ENCODE data around the gene ZNF648. TPM values are rescaled to one million over a fixed set of nuclear protein-coding genes. Genes with fewer than 3 reads are reported as not detected.

The ZNF648 gene
- total RNA-seq, 6 experiments from 2014 or later = not detected

GRCh38 chr1:182064611-182065010 lies 3.1 kb upstream of the ZNF648 start:
- no peaks in the 10 kb centered on the region for H3K36me3 Mint-ChIP-seq (ENCODE audit: low read depth)
- no peak for DNase-seq
- H3K4me1 Mint-ChIP-seq (ENCODE audit: low read depth) = no peaks in the 10 kb centered on the region
- no peak overlapping the region for H3K4me3 Mint-ChIP-seq
- no peak overlapping the region for H3K27ac Mint-ChIP-seq
- no peaks in the 10 kb centered on the region; the same call in none of the 2 replicates for H3K9me3 Mint-ChIP-seq
- TF ChIP-seq, protein P1, sequence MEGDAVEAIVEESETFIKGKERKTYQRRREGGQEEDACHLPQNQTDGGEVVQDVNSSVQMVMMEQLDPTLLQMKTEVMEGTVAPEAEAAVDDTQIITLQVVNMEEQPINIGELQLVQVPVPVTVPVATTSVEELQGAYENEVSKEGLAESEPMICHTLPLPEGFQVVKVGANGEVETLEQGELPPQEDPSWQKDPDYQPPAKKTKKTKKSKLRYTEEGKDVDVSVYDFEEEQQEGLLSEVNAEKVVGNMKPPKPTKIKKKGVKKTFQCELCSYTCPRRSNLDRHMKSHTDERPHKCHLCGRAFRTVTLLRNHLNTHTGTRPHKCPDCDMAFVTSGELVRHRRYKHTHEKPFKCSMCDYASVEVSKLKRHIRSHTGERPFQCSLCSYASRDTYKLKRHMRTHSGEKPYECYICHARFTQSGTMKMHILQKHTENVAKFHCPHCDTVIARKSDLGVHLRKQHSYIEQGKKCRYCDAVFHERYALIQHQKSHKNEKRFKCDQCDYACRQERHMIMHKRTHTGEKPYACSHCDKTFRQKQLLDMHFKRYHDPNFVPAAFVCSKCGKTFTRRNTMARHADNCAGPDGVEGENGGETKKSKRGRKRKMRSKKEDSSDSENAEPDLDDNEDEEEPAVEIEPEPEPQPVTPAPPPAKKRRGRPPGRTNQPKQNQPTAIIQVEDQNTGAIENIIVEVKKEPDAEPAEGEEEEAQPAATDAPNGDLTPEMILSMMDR (IDR thresholded peaks at IDR 0.05) = no peak
- H3K27me3 Mint-ChIP-seq (ENCODE audit: insufficient read depth) = peaks cover 2% of the 10 kb centered on the region; the same call in 1 of the 2 replicates

GRCh38 chr1:182062223-182062622 lies 711 bp upstream of the ZNF648 start:
- no peak overlapping the region for H3K4me3 Mint-ChIP-seq
- H3K9me3 Mint-ChIP-seq = peaks cover 12% of the 10 kb centered on the region
- no peaks in the 10 kb centered on the region for H3K4me1 Mint-ChIP-seq (ENCODE audit: low read depth)
- H3K27ac Mint-ChIP-seq = no peak overlapping the region
- H3K27me3 Mint-ChIP-seq (ENCODE audit: insufficient read depth) = no peaks in the 10 kb centered on the region; the same call in 1 of the 2 replicates
- no peak for DNase-seq
- TF ChIP-seq, protein P1 (IDR thresholded peaks at IDR 0.05) = no peak
- H3K36me3 Mint-ChIP-seq (ENCODE audit: low read depth) = peaks cover 5% of the 10 kb centered on the region; the same call in 1 of the 2 replicates

DNA sequence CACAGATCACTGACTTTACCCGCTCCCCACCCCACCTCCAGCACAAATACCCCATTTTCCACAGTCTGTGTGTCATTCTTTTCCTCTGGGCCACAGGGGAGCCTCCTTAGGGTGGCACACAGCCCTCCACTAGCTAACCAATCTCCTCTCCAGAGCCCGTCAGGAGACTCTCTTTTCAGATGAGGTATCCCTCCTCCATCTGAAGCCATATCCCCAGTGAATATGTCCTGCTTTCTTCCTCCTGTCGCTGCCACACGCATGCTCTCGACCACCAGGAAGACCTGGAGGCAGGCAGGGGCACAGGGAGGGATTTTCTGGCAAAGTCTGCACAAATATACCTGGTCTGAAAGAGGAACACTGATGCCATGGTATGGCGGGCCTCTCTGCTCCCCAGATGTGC lies 635 bp downstream of the ZNF648 start:
- TF ChIP-seq, protein P1 (IDR thresholded peaks at IDR 0.05) = no peak
- DNase-seq = no peak
- H3K36me3 Mint-ChIP-seq (ENCODE audit: low read depth) = peaks cover 5% of the 10 kb centered on the region
- H3K4me3 Mint-ChIP-seq = no peak overlapping the region
- H3K27ac Mint-ChIP-seq = no peak overlapping the region
- H3K27me3 Mint-ChIP-seq (ENCODE audit: insufficient read depth) = no peaks in the 10 kb centered on the region; the same call in 1 of the 2 replicates
- peaks cover 15% of the 10 kb centered on the region for H3K9me3 Mint-ChIP-seq
- H3K4me1 Mint-ChIP-seq (ENCODE audit: low read depth) = no peaks in the 10 kb centered on the region

DNA sequence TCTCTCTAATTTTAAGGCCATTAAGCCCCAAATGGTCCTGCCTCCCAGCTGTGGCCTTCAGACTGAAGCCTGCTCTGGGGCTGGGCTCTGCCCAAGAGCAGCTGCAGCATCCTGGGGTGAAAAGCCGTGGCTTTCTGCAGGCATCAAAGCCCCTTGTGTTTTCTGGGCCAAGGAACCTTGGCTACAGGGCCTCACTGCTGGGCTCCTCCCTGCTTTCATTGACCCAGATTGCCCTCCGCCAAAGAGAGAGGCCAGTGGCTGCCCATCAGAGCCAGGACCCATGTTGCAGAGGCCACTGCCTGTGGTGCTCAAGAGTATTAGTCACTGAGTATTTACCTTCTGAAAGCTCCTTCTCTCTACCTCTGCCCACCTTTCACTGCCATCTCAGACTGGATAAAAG lies 1.6 kb downstream of the ZNF648 start:
- no peak for DNase-seq
- Mint-ChIP-seq H3K27ac (no peak overlapping the region), H3K9me3 (peaks cover 15% of the 10 kb centered on the region), H3K36me3 (ENCODE audit: low read depth) (peaks cover 5% of the 10 kb centered on the region), H3K4me3 (no peak overlapping the region), H3K27me3 (ENCODE audit: insufficient read depth) (no peaks in the 10 kb centered on the region; the same call in 1 of the 2 replicates), H3K4me1 (ENCODE audit: low read depth) (no peaks in the 10 kb centered on the region)
- TF ChIP-seq, protein P1 (IDR thresholded peaks at IDR 0.05) = no peak

DNA sequence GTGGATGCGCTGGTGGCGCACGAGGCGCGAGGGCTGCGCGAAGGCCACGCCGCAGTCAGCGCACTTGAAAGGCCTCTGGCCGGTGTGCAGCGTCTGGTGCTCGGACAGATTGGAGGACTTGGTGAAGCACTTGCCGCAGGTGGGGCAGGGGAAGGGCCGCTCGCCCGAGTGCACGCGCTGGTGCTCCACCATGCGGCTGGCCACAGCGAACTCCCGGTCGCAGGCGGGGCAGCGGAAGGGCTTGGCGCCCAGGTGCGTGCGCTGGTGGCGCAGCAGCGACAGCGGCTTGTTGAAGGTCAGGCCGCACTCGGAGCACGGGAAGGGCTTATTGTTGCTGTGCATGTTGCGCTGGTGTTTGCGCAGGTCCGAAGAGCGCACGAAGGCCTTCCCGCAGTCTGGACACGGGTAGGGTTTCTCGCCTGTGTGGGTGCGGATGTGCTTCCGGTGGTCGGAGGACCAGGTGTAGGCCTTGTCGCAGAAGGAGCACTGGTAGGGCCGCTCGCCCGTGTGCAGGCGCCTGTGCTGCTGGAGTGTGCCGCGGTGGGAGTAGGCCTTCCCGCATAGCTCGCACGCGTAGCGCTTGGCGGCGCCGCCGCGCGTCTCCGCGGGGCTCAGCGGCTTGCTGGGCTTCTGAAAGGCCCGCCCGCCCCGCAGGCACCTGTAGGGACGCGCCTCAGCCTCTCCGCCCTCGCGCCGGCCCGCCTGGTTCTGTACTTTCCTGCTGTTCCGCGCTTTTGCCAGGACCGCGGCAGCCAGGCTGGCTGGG lies 4.7 kb downstream of the ZNF648 start:
- Mint-ChIP-seq H3K4me1 (ENCODE audit: low read depth) (no peaks in the 10 kb centered on the region), H3K27me3 (ENCODE audit: insufficient read depth) (no peaks in the 10 kb centered on the region; the same call in 1 of the 2 replicates), H3K4me3 (no peak overlapping the region), H3K27ac (no peak overlapping the region), H3K36me3 (ENCODE audit: low read depth) (peaks cover 5% of the 10 kb centered on the region), H3K9me3 (peaks cover 15% of the 10 kb centered on the region)
- DNase-seq = no peak
- TF ChIP-seq, protein P1 (IDR thresholded peaks at IDR 0.05) = no peak
